Neural cell (in vitro differentiated cells): Measurements from ENCODE around the gene KCNQ5.

Experiments
- EP300 ChIP-seq: fragments of 450-650 bp; conservative IDR thresholded peaks from 2 replicates; pipeline ENCODE4 v1.6.1; 2014; ENCODE audit warnings: antibody characterized with exemption, mild to moderate bottlenecking, moderate library complexity; ENCODE audit not compliant: poor library complexity, severe bottlenecking
- POLR2AphosphoS5 ChIP-seq: IDR thresholded peaks from 2 replicates; pipeline ENCODE4 v1.6.1; 2012
- TAF1 ChIP-seq: IDR thresholded peaks from 2 replicates; pipeline ENCODE4 v1.6.1; 2012; ENCODE audit warnings: low read depth

DNA sequence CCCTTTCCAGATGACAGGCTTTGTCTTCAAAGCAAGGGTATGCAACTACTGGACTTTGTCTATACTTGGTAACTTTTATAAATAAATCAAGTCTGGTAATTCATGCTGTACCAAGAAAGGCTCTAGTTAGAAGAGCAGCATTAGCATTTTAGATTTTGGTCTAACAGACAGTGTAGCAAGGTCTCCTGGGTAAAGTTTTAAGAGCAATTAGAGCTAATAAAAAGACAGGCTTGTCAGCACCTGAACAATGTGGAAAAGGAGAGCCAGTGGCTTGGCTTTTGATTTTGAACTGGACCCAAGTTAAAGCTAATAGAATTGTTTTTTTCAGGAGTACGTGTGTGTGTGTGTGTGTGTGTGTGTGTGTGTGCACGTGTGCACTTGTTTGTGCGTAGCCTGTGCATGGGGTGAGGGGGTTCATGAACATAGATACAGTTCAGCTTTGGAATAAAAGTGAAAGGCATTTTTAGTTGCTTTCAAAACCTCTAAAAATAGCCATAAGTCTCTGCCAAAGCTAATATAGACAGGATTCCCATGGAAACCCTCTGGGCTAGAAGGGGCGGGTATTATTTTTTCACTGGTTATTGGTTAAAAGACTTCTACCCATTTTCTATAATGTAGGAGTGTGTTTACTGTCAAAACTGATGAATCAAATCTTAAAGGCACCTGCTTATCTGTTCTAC is 138.4 kb downstream of the KCNQ5 start:
- TF ChIP-seq EP300 = no peak
- no peak for TF ChIP-seq TAF1
- TF ChIP-seq POLR2AphosphoS5 = no peak
